Natural killer cell (primary cell): ENCODE measurements around the gene AVPR2. TPM values are rescaled to one million over a fixed set of nuclear protein-coding genes. Genes with fewer than 3 reads are reported as not detected.

Experiments
- ATAC-seq, 3 donors: fragments of 150-1000 bp in 2 of 3; fragments of 200-7000 bp in 1 of 3; cut with Tn5 transposase; 1 replicate in 1 of 3; 2 replicates in 2 of 3; pipeline ENCODE4 v1.10.0; 2021; ENCODE audit warnings: mild to moderate bottlenecking in 2 of 3, moderate library complexity in 2 of 3
- DNase-seq, 2 donors: peaks; one replicate each; pipeline versions ENCODE4 v3.0.0 to v3.0.0-alpha.2; 2013 to 2021; ENCODE audit warnings: mixed read lengths in 1 of 2
- H3K27ac ChIP-seq: one replicate; pipeline ENCODE4 v1.5.1; 2013; ENCODE audit warnings: mild to moderate bottlenecking, low read length
- H3K27me3 ChIP-seq: one replicate; pipeline ENCODE4 v1.6.1; 2013; ENCODE audit warnings: low read length; ENCODE audit not compliant: control insufficient read depth, insufficient read depth
- H3K36me3 ChIP-seq: one replicate; pipeline ENCODE4 v1.6.1; 2013; ENCODE audit warnings: low read length; ENCODE audit not compliant: control insufficient read depth, insufficient read depth
- H3K4me1 ChIP-seq: one replicate; pipeline ENCODE4 v1.6.1; 2013; ENCODE audit warnings: low read length; ENCODE audit not compliant: control insufficient read depth, insufficient read depth
- H3K4me3 ChIP-seq: one replicate; pipeline ENCODE4 v1.5.1; 2013; ENCODE audit warnings: low read length
- H3K9me3 ChIP-seq: one replicate; pipeline ENCODE4 v1.6.1; 2013; ENCODE audit warnings: low read length; ENCODE audit not compliant: control insufficient read depth, insufficient read depth
- H3K27ac Mint-ChIP-seq, 2 donors: one replicate each; pipeline ENCODE4 v1.8.0; 2022; ENCODE audit warnings: mild to moderate bottlenecking in 2 of 2, mixed read lengths in 2 of 2, moderate library complexity in 1 of 2
- H3K27me3 Mint-ChIP-seq, 2 donors: one replicate each; pipeline ENCODE4 v1.8.0; 2022; ENCODE audit warnings: low read depth in 2 of 2, mixed read lengths in 2 of 2
- H3K36me3 Mint-ChIP-seq: one replicate; pipeline ENCODE4 v1.8.0; 2022; ENCODE audit warnings: mixed read lengths
- H3K4me1 Mint-ChIP-seq, 2 donors: one replicate each; pipeline ENCODE4 v1.8.0; 2022; ENCODE audit warnings: mixed read lengths in 2 of 2
- H3K4me3 Mint-ChIP-seq: one replicate; pipeline ENCODE4 v1.8.0; 2022; ENCODE audit warnings: mild to moderate bottlenecking, moderate library complexity, mixed read lengths
- H3K9me3 Mint-ChIP-seq, 2 donors: one replicate each; pipeline ENCODE4 v1.8.0; 2022; ENCODE audit warnings: mixed read lengths in 2 of 2
- WGBS: methylation state at CpG from one replicate; pipeline ENCODE4 v1.1.7; 2013; ENCODE audit warnings: missing lambda C conversion rate; ENCODE audit not compliant: insufficient coverage; 5-methylcytosine and 5-hydroxymethylcytosine counted together
- intact Hi-C: fragments of 100-400 bp; cut with micrococcal nuclease; formaldehyde crosslinking; loops from one replicate; pipeline ENCODE4 v1.14.2; 2022
- total RNA-seq, 4 donors: library from RNA; stranded (reverse); fragments of 120-200 nt in 1 of 4; gene quantifications; one replicate each; pipeline versions ENCODE4 v1.2.3 to v1.2.4, GENCODE V29; 2013 to 2022
- TF ChIP-seq, protein P1 (sequence below): fragments of 200-600 bp; IDR thresholded peaks from one replicate; pipeline ENCODE4 v1.8.0; 2022; ENCODE audit warnings: antibody characterized with exemption

The AVPR2 gene
- total RNA-seq, 3 donors from 2014 or later (not counting 1 experiment from before 2014, with no cell fraction given), result not detected

DNA sequence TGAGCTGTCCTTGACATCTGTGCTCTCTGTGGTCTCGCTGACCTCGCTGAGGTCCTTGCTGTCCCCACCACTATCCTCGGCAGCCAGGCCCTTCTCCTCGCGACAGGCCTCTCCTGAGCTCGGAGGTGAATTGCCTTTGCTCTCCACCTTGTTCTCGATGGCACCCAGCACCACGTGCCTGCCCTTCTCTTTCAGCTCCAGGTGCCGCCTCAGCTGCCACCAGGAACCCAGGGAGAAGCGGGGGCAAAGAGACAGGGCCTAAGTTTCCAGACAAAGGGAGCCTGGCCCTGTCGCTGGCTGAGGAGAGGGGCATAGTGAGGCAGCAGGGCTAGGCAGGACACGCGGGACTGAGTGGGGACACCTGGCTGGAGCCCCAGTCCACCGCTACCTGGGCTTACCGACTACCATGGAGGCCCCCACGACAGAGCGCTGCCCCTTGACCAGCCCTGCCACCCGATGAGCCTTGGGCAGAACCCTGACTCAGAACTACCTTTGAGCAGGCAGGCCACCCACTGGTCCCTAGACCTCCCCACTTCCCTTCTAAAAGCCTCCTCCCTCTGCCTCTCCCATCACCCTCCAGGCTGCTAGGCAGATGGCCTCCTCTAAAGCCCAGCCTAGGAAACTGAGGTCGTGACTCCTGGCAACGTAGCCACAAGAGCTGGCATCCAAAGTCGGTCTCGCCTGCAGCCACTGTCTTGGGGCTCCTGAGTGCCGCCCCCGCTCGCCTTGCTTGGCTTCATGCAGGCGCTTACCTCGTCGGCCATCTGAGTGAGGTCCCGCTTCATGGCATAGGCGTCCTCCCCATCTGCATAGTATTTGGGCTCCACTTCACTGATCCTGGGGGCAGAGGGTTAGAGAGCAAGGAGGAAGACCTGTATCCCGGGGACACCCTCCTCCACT lies 25.8 kb downstream of the AVPR2 start:
- WGBS, result 94% methylated on average over 30 of the region's 31 CpGs
- H3K4me1 Mint-ChIP-seq, result peaks cover 16 to 39% of the 10 kb centered on the region in 2 donors
- intact Hi-C loops, result no loop called here

DNA sequence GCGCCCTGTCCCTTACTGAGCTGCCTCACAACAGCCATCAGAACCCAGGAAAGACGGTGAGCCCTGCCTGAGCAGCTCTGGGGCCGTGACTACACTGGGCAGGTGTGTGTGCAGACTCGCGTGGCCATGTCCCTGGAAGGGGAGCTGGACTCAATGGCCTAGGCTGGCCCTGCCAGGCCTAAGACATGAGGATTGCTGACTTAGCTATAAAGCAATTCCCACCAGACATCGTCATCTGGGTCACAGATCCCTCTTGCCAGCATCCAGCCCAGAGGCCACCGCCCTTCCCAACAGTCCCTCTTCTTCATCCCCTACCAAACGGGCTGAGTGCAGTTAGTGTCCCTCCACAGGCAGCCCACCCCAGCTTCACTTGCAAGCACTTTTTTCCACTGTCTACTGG lies 26.7 kb downstream of the AVPR2 start:
- Mint-ChIP-seq H3K36me3 (no peaks in the 10 kb centered on the region), H3K4me3 (no peak overlapping the region), H3K27me3 (no peaks in the 10 kb centered on the region), H3K27ac (peak overlapping the region in 1 of 2 donors; percentile 76), H3K4me1 (peaks cover 9 to 33% of the 10 kb centered on the region in 2 donors), H3K9me3 (no peaks in the 10 kb centered on the region)
- intact Hi-C loops, result no loop called here
- no peaks in the 10 kb centered on the region for H3K27me3 ChIP-seq
- TF ChIP-seq, protein P1, sequence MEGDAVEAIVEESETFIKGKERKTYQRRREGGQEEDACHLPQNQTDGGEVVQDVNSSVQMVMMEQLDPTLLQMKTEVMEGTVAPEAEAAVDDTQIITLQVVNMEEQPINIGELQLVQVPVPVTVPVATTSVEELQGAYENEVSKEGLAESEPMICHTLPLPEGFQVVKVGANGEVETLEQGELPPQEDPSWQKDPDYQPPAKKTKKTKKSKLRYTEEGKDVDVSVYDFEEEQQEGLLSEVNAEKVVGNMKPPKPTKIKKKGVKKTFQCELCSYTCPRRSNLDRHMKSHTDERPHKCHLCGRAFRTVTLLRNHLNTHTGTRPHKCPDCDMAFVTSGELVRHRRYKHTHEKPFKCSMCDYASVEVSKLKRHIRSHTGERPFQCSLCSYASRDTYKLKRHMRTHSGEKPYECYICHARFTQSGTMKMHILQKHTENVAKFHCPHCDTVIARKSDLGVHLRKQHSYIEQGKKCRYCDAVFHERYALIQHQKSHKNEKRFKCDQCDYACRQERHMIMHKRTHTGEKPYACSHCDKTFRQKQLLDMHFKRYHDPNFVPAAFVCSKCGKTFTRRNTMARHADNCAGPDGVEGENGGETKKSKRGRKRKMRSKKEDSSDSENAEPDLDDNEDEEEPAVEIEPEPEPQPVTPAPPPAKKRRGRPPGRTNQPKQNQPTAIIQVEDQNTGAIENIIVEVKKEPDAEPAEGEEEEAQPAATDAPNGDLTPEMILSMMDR, result no peak
- ATAC-seq, result no peak
- H3K27ac ChIP-seq, result no peak overlapping the region
- over 99% methylated on average over 8 of the region's 8 CpGs for WGBS
- peaks cover 22% of the 10 kb centered on the region for H3K36me3 ChIP-seq
- no peak for DNase-seq
- H3K4me1 ChIP-seq, result peaks cover 47% of the 10 kb centered on the region
- no peaks in the 10 kb centered on the region for H3K9me3 ChIP-seq
- H3K4me3 ChIP-seq, result no peak overlapping the region

More for the DNA sequence above, 25.8 kb downstream of the AVPR2 start:
- Histone ChIP-seq H3K27me3 (no peaks in the 10 kb centered on the region), H3K27ac (no peak overlapping the region), H3K4me3 (no peak overlapping the region), H3K4me1 (peaks cover 49% of the 10 kb centered on the region), H3K9me3 (no peaks in the 10 kb centered on the region), H3K36me3 (peaks cover 22% of the 10 kb centered on the region)
- Mint-ChIP-seq H3K27ac (no peak overlapping the region), H3K9me3 (no peaks in the 10 kb centered on the region), H3K4me3 (no peak overlapping the region), H3K36me3 (no peaks in the 10 kb centered on the region), H3K27me3 (no peaks in the 10 kb centered on the region)
- no peak for ATAC-seq
- no peak for DNase-seq
- TF ChIP-seq, protein P1, result no peak

DNA sequence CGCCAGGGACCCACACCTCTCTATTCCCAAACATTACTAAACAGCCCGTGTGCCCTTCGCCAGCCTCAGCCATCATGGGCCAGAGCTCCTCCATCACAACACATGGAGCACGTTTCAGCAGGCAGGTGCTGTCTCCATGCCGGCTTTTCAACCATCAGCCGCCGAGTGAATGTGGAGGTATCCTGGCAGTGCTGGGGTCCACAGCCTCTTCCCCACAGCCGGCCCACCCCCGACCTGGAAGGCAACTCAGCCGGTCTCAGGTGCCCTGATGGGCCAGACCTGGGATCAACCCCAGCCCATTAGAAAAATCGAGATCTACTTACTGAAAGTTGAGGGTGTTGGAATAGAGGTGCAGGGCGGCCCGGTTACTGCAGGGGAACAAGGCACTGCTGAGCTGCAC lies 27.3 kb downstream of the AVPR2 start:
- DNase-seq, result no peak
- ATAC-seq, result no peak
- Histone ChIP-seq H3K27me3 (no peaks in the 10 kb centered on the region), H3K4me3 (no peak overlapping the region), H3K27ac (no peak overlapping the region), H3K9me3 (no peaks in the 10 kb centered on the region), H3K4me1 (peaks cover 42% of the 10 kb centered on the region), H3K36me3 (peaks cover 22% of the 10 kb centered on the region)
- peak overlapping the region in 1 of 2 donors; percentile 76 for H3K27ac Mint-ChIP-seq
- TF ChIP-seq, protein P1, result no peak
- no peaks in the 10 kb centered on the region for H3K9me3 Mint-ChIP-seq
- H3K36me3 Mint-ChIP-seq, result no peaks in the 10 kb centered on the region
- no peaks in the 10 kb centered on the region for H3K27me3 Mint-ChIP-seq
- intact Hi-C loops, result no loop called here
- 97% methylated on average over 13 of the region's 13 CpGs for WGBS
- H3K4me3 Mint-ChIP-seq, result no peak overlapping the region
- peaks cover 9 to 34% of the 10 kb centered on the region in 2 donors for H3K4me1 Mint-ChIP-seq
